Stimulated activated naive B cell treated with anti-CD40 and anti-IgM and Interleukin-4, amounts not matched to agents 10 μg/mL and 1 μg/mL and 100 μg/mL, for 72 hours (primary cell): ENCODE measurements around the gene ZNF180.

ENCODE experiments used
- ATAC-seq, 2 donors: fragments of 150-1000 bp; cut with Tn5 transposase; replicated peaks; 2 replicates each; pipeline ENCODE4 v1.10.0; 2021; ENCODE audit warnings: moderate library complexity in 1 of 2
- DNase-seq: peaks from one replicate; pipeline ENCODE4 v3.0.0; 2021
- H3K27ac Mint-ChIP-seq: one replicate; pipeline ENCODE4 v1.8.0; 2022; ENCODE audit warnings: mild to moderate bottlenecking, mixed read lengths
- H3K27me3 Mint-ChIP-seq, 2 donors: one replicate each; pipeline ENCODE4 v1.8.0; 2022; ENCODE audit warnings: mixed read lengths in 2 of 2
- H3K36me3 Mint-ChIP-seq, 2 donors: one replicate each; pipeline ENCODE4 v1.8.0; 2022; ENCODE audit warnings: mixed read lengths in 2 of 2, mild to moderate bottlenecking in 1 of 2
- H3K4me1 Mint-ChIP-seq, 2 donors: one replicate each; pipeline ENCODE4 v1.8.0; 2022; ENCODE audit warnings: mixed read lengths in 2 of 2, mild to moderate bottlenecking in 1 of 2
- H3K4me3 Mint-ChIP-seq, 2 donors: one replicate each; pipeline ENCODE4 v1.8.0; 2022; ENCODE audit warnings: mild to moderate bottlenecking in 2 of 2, mixed read lengths in 2 of 2, moderate library complexity in 1 of 2
- H3K9me3 Mint-ChIP-seq, 2 donors: one replicate each; pipeline ENCODE4 v1.8.0; 2022; ENCODE audit warnings: mixed read lengths in 2 of 2, mild to moderate bottlenecking in 1 of 2

Gene ZNF180

DNA sequence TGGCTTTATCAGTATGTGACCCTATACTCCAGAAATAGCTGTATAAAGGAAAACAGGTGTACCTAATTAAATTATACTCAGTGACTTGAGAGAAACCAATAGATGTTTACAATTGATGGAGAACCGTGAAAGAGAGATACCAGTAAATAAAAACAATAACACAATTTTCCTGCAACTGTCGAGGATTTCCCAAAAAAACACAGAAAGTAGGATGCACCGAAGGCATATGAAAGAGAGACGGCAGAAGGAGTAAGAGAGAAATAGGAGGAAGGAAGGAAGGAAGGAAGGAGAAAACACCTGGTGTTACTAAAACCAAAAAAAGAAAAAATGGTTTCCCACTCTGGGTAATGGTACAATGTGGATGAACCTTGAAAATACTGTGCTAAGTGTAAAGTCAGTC lies 45.2 kb downstream of the ZNF180 start:
- H3K9me3 Mint-ChIP-seq: peaks cover 35 to 37% of the 10 kb centered on the region in 2 donors
- no peak overlapping the region for H3K4me3 Mint-ChIP-seq
- DNase-seq (no peak), ATAC-seq (no peak)
- peaks cover 29 to 31% of the 10 kb centered on the region in 2 donors for H3K27me3 Mint-ChIP-seq
- H3K27ac Mint-ChIP-seq: no peak overlapping the region
- H3K4me1 Mint-ChIP-seq: no peaks in the 10 kb centered on the region
- H3K36me3 Mint-ChIP-seq: peaks cover 27 to 33% of the 10 kb centered on the region in 2 donors

DNA sequence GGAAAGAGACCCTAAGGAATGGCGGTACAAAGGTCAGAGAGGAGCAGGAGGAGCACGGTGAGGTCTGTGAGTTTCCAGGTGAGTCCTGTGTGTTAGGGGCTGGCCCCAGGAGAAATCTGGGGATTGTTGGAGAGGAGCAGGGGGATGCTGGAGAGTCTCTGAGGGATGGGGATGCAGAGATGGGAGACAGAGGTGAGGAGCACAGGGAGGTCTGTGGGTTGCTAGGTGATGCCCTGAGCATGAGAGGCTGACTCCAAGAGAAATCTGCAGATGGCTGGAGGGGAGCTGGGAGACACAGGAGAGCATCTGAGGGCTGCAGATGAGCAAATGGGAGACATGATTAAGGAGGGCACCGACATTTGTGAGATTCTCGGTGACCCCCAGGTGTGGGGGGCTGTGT lies 48.0 kb downstream of the ZNF180 start:
- H3K36me3 Mint-ChIP-seq: peaks cover 36 to 46% of the 10 kb centered on the region in 2 donors

DNA sequence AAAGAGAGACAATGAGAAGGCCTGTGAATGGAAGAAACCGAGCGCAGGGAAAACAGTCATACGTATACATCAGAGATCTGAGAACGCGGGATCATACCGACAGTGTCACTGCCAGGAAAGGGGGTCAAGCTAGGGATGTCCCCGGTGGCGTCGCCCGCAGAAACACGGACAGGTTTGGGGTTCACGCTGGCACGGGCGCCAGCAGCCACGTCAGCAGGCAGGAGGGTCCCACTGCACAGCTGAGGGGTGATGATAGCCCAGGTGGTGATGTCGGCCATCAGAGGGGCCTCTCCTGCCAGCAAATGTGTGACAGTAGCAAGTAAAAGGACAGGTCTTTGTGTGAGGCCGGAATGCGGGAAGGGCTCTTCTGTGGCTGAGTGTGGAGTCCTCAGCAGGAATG lies 48.6 kb downstream of the ZNF180 start:
- peaks cover 29 to 31% of the 10 kb centered on the region in 2 donors for H3K27me3 Mint-ChIP-seq
- ATAC-seq: no peak
- H3K9me3 Mint-ChIP-seq: peaks cover 39 to 41% of the 10 kb centered on the region in 2 donors
- H3K27ac Mint-ChIP-seq: no peak overlapping the region
- no peak overlapping the region for H3K4me3 Mint-ChIP-seq
- peaks cover 41 to 47% of the 10 kb centered on the region in 2 donors for H3K36me3 Mint-ChIP-seq
- no peak for DNase-seq
- peaks cover 4 to 11% of the 10 kb centered on the region in 2 donors for H3K4me1 Mint-ChIP-seq

More for the DNA sequence above, 48.0 kb downstream of the ZNF180 start:
- peaks cover 4 to 11% of the 10 kb centered on the region in 2 donors for H3K4me1 Mint-ChIP-seq
- H3K9me3 Mint-ChIP-seq: peaks cover 38 to 40% of the 10 kb centered on the region in 2 donors
- no peak overlapping the region for H3K27ac Mint-ChIP-seq
- ATAC-seq (no peak), DNase-seq (no peak)
- no peak overlapping the region for H3K4me3 Mint-ChIP-seq
- H3K27me3 Mint-ChIP-seq: peaks cover 29 to 31% of the 10 kb centered on the region in 2 donors

DNA sequence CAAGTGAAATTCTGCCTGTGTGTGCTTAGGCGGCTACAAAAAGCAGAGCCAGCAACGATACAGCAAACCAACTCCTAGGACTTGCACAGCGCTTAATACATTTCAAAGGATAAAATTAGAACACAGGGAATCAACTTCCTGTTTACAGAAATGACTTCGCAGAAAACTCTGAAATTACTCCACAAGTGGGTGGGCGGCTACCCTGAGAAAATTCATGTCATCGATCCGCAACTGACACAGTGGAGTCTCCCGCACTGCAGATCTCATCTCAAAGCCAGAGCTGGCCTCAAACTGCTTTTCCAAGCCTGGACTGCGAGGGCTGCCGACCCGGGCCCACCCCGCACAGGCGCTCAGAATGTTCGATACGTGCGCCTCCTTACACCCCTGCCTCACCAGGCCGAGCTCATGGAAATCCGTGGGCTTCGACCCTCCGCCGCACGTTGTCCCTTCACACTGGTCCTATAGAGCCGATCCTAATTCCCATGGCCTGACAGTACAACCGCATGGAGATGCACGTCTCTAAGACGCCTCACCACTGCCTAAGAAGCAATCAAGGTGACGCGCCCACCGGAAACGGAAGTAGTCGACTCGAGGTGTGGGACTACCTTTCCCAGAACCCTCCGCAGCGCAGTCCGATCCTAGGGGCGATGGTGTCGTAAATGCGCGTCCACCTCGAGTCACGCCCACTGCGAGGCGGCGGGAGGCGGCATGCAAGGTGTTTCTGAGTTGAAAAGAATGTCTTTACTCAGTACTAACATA lies 52.2 kb downstream of the ZNF180 start, which contains the start of gene ZNF229:
Gene ZNF229 (minus strand): TSS at position 557 of the 759 bp plus-strand sequence. CDS start 5,625 bp downstream, outside the sequence.
- peaks cover 65 to 69% of the 10 kb centered on the region in 2 donors for H3K36me3 Mint-ChIP-seq
- ATAC-seq (peak; percentile 100), DNase-seq (peak; percentile 86)
- H3K27me3 Mint-ChIP-seq: peaks cover 17 to 19% of the 10 kb centered on the region in 2 donors
- peak within 1 kb of the TSS; percentile 98 for H3K27ac Mint-ChIP-seq
- peak within 1 kb of the TSS; percentile 93 to 99 for H3K4me3 Mint-ChIP-seq
- peaks cover 4 to 21% of the 10 kb centered on the region in 2 donors for H3K4me1 Mint-ChIP-seq
- peaks cover 50 to 53% of the 10 kb centered on the region in 2 donors for H3K9me3 Mint-ChIP-seq

DNA sequence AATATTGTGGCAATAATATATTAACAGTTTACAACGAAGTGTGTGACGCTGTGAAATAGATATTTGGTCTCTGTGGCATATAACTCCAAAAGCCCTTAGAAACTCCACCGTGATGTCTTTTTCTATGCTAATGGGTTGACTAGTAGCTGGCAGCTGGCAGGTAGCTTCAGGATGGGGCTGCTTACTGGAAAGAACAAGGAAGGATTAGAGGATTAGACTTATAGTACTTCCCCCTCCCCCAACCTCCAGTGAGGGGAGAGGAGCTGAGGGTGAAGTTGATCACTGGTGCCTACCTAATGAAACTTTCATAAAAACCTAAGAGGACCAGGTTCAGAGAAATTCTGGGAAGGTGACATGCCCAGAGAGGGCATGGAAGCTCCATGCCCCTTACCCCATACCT lies 61.9 kb downstream of the ZNF180 start:
- H3K4me3 Mint-ChIP-seq: no peak overlapping the region
- no peak for ATAC-seq
- no peak for DNase-seq
- no peaks in the 10 kb centered on the region for H3K27me3 Mint-ChIP-seq
- H3K27ac Mint-ChIP-seq: no peak overlapping the region
- H3K9me3 Mint-ChIP-seq: peaks cover 43 to 45% of the 10 kb centered on the region in 2 donors
- H3K36me3 Mint-ChIP-seq: peaks cover 82 to 84% of the 10 kb centered on the region in 2 donors
- no peaks in the 10 kb centered on the region for H3K4me1 Mint-ChIP-seq

DNA sequence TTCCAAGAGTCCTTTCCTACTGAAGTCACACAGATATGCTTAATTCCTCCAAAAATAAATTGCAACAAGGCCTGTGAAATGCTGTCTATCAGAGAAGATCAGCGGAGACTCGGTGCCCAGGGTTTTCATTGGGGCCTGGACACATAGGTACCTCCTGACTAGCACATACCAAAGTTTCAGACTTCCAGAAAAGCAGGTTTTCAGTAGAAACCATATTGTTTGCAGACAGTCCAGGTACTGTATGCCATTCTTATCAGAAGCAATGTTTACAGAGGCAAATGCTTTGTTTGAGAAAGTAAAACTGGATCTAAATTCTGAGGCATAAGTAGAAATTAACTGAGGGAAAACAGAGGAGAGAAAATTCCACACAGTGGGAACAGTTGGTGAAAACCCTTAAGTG lies 64.9 kb downstream of the ZNF180 start:
- peaks cover 36 to 42% of the 10 kb centered on the region in 2 donors for H3K9me3 Mint-ChIP-seq
- DNase-seq (no peak), ATAC-seq (no peak)
- H3K27ac Mint-ChIP-seq: no peak overlapping the region
- H3K4me3 Mint-ChIP-seq: no peak overlapping the region
- no peaks in the 10 kb centered on the region for H3K4me1 Mint-ChIP-seq
- H3K36me3 Mint-ChIP-seq: peaks cover 84 to 90% of the 10 kb centered on the region in 2 donors
- no peaks in the 10 kb centered on the region for H3K27me3 Mint-ChIP-seq

DNA sequence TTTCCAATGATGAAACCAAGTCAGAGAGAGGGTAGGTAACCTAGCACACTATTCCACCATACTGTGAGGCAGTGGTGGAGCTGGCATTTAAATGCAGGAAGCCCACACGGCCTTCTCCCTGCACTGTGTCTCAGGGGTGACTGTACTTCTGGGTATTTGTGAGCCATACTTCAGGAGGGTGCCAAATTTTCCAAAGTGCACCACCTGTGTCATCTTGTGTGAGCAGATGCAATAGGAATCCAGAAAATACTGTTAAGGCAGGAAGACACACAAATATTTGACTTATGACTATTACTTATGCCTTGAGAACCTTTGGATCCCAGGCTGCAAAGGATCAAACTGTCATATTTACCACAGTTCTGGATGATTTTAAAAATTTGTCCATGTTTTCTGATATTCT lies 69.4 kb downstream of the ZNF180 start:
- H3K4me1 Mint-ChIP-seq: no peaks in the 10 kb centered on the region
- H3K9me3 Mint-ChIP-seq: peaks cover 54 to 56% of the 10 kb centered on the region in 2 donors

More for the DNA sequence above, 69.4 kb downstream of the ZNF180 start:
- no peak for DNase-seq
- Mint-ChIP-seq H3K27ac (no peak overlapping the region), H3K27me3 (no peaks in the 10 kb centered on the region), H3K36me3 (peaks cover 81 to 85% of the 10 kb centered on the region in 2 donors), H3K4me3 (no peak overlapping the region)
- no peak for ATAC-seq
